NCI-H2081 (cell line): Measurements from ENCODE around the gene NT5DC2.

Experiments used
- DNase-seq, 2 experiments: peaks; one replicate each; lab custom pipeline; 2025; lab: John Stamatoyannopoulos, UW

Gene NT5DC2

GRCh38 chr3:52533623-52534280, at the start of gene NT5DC2:
TSS of gene NT5DC2 (minus strand) at chr3:52533857. CDS start at chr3:52533737, 120 bp downstream.
- DNase-seq = peak; percentile 65 to 78

GRCh38 chr3:52574056-52574965, 40.7 kb upstream of the NT5DC2 start:
- DNase-seq = no peak

- no peak for DNase-seq
Observed at GRCh38 chr3:52572221-52572620, 38.6 kb upstream of the NT5DC2 start.

GRCh38 chr3:52570076-52570475, 36.4 kb upstream of the NT5DC2 start:
- no peak for DNase-seq

- no peak for DNase-seq
Observed at GRCh38 chr3:52568069-52568468, 34.4 kb upstream of the NT5DC2 start.

- DNase-seq = no peak
Observed at GRCh38 chr3:52563984-52564383, 30.3 kb upstream of the NT5DC2 start.

GRCh38 chr3:52561028-52561747, 27.5 kb upstream of the NT5DC2 start:
- DNase-seq = no peak

GRCh38 chr3:52558436-52558835, 24.8 kb upstream of the NT5DC2 start:
- DNase-seq = no peak

GRCh38 chr3:52557011-52557960, 23.6 kb upstream of the NT5DC2 start:
- DNase-seq = no peak

- DNase-seq = no peak
Observed at GRCh38 chr3:52555056-52555455, 21.4 kb upstream of the NT5DC2 start.

- DNase-seq = peak in 1 of 2 experiments; percentile 8
Observed at GRCh38 chr3:52554026-52554755, 20.5 kb upstream of the NT5DC2 start.

GRCh38 chr3:52552089-52552488, 18.4 kb upstream of the NT5DC2 start:
- no peak for DNase-seq

- DNase-seq = no peak
Observed at GRCh38 chr3:52551118-52551517, 17.5 kb upstream of the NT5DC2 start.

- no peak for DNase-seq
Observed at GRCh38 chr3:52547143-52547542, 13.5 kb upstream of the NT5DC2 start.

- no peak for DNase-seq
Observed at GRCh38 chr3:52546111-52546901, 12.6 kb upstream of the NT5DC2 start.

GRCh38 chr3:52544937-52545336, 11.3 kb upstream of the NT5DC2 start:
- DNase-seq = no peak

GRCh38 chr3:52541050-52541449, 7.4 kb upstream of the NT5DC2 start:
- DNase-seq = no peak

GRCh38 chr3:52539010-52539653, 5.5 kb upstream of the NT5DC2 start:
- DNase-seq = no peak

GRCh38 chr3:52537726-52538421, 4.2 kb upstream of the NT5DC2 start:
- no peak for DNase-seq
